UCSD-AML1 (cell line): ENCODE results near the gene NOCT.
"Not testable (repeated sequence)": the region's sequence is repeated elsewhere in the genome, so short reads cannot be mapped to it uniquely, and the experiment has no call there.

Experiments
- DNase-seq: peaks from one replicate; lab custom pipeline; 2025; ENCODE audit not compliant: unreplicated experiment; lab: John Stamatoyannopoulos, UW

NOCT gene

GRCh38 chr4:139008278-139008677 is 7.3 kb upstream of the NOCT start:
- DNase-seq, result not testable (repeated sequence)

GRCh38 chr4:139009702-139010101 is 5.9 kb upstream of the NOCT start:
- DNase-seq, result no peak

GRCh38 chr4:139011225-139011950 is 4.2 kb upstream of the NOCT start:
- no peak for DNase-seq

GRCh38 chr4:139014371-139015268 is 961 bp upstream of the NOCT start:
- DNase-seq, result no peak

GRCh38 chr4:139015948-139016471 is 429 bp downstream of the NOCT start:
- DNase-seq, result peak; percentile 61

- DNase-seq, result no peak
Observed at GRCh38 chr4:139017861-139018260, 2.3 kb downstream of the NOCT start.

GRCh38 chr4:139018501-139018900 is 2.9 kb downstream of the NOCT start:
- no peak for DNase-seq

GRCh38 chr4:139018971-139019758 is 3.6 kb downstream of the NOCT start:
- no peak for DNase-seq

- DNase-seq, result no peak
Observed at GRCh38 chr4:139020384-139020783, 4.8 kb downstream of the NOCT start.

GRCh38 chr4:139021071-139021470 is 5.5 kb downstream of the NOCT start:
- DNase-seq, result not testable (repeated sequence)

GRCh38 chr4:139022835-139023234 is 7.3 kb downstream of the NOCT start:
- no peak for DNase-seq

- DNase-seq, result no peak
Observed at GRCh38 chr4:139024686-139025085, 9.1 kb downstream of the NOCT start.

GRCh38 chr4:139025841-139026240 is 10.3 kb downstream of the NOCT start:
- DNase-seq, result no peak

GRCh38 chr4:139027776-139028175 is 12.2 kb downstream of the NOCT start:
- no peak for DNase-seq

- DNase-seq, result no peak
Observed at GRCh38 chr4:139028191-139028661, 12.6 kb downstream of the NOCT start.

- DNase-seq, result not testable (repeated sequence)
Observed at GRCh38 chr4:139029866-139030363, 14.3 kb downstream of the NOCT start.

- DNase-seq, result peak; percentile 58
Observed at GRCh38 chr4:139030614-139031235, 15.1 kb downstream of the NOCT start.

GRCh38 chr4:139035650-139036049 is 20.1 kb downstream of the NOCT start:
- DNase-seq, result no peak

- no peak for DNase-seq
Observed at GRCh38 chr4:139036885-139037284, 21.3 kb downstream of the NOCT start.

- no peak for DNase-seq
Observed at GRCh38 chr4:139038874-139039443, 23.4 kb downstream of the NOCT start.
